ENCODE data around the gene MEP1B.
"Not testable (repeated sequence)": the region's sequence is repeated elsewhere in the genome, so short reads cannot be mapped to it uniquely, and the experiment has no call there.

Gene MEP1B

GRCh38 chr18:32176745-32177144 is 13.1 kb upstream of the MEP1B start:
- H3K27me3 ChIP-seq (ENCODE audit: insufficient read depth, low read length); H3K14ac ChIP-seq (ENCODE audit: low read length); H3K4ac ChIP-seq (ENCODE audit: low read depth, low read length); H3K79me2 ChIP-seq (ENCODE audit: control insufficient read depth, insufficient read depth, low read length, poor library complexity); H3K36me3 ChIP-seq (ENCODE audit: control insufficient read depth in 1 of 2, insufficient read depth in 2 of 2, low read length in 2 of 2); H4K12ac ChIP-seq (ENCODE audit: low read depth, low read length); DNase-seq; H3K18ac ChIP-seq (ENCODE audit: low read length); H3K9me3 ChIP-seq (ENCODE audit: insufficient read depth, low read depth, low read length); H2BK5ac ChIP-seq (ENCODE audit: low read depth, low read length, poor library complexity); H3K4me2 ChIP-seq (ENCODE audit: low read length); H3K79me1 ChIP-seq (ENCODE audit: low read length); H3K23ac ChIP-seq (ENCODE audit: low read length); H2AFZ ChIP-seq (ENCODE audit: insufficient read depth, low read length, poor library complexity); H4K8ac ChIP-seq (ENCODE audit: low read depth, low read length); H3K4me3 ChIP-seq (ENCODE audit: low read depth, low read length); H3K27ac ChIP-seq (ENCODE audit: low read depth, low read length); H2BK12ac ChIP-seq (ENCODE audit: low read length); H3K9ac ChIP-seq (ENCODE audit: low read length); H2BK120ac ChIP-seq (ENCODE audit: insufficient read depth, low read length, poor library complexity); H3K4me1 ChIP-seq (ENCODE audit: control insufficient read depth in 1 of 2, insufficient read depth in 2 of 2, low read length in 2 of 2); H4K91ac ChIP-seq (ENCODE audit: low read depth, low read length); H2AK5ac ChIP-seq (ENCODE audit: low read length): not testable (repeated sequence)
- no CpG with 5 or more reads among the region's 1 CpG for WGBS (ENCODE audit: extremely low coverage, insufficient coverage, insufficient read length)

- Histone ChIP-seq H2AK5ac (ENCODE audit: low read length) (no peak overlapping the region), H3K4me1 (ENCODE audit: control insufficient read depth in 1 of 2, insufficient read depth in 2 of 2, low read length in 2 of 2) (no peaks in the 10 kb centered on the region), H3K36me3 (ENCODE audit: control insufficient read depth in 1 of 2, insufficient read depth in 2 of 2, low read length in 2 of 2) (no peaks in the 10 kb centered on the region), H3K4me3 (ENCODE audit: low read depth, low read length) (no peak overlapping the region), H3K9ac (ENCODE audit: low read length) (no peak overlapping the region), H2BK120ac (ENCODE audit: insufficient read depth, low read length, poor library complexity) (no peak overlapping the region), H3K23ac (ENCODE audit: low read length) (no peak overlapping the region), H3K4me2 (ENCODE audit: low read length) (no peak overlapping the region), H3K14ac (ENCODE audit: low read length) (no peak overlapping the region), H2BK12ac (ENCODE audit: low read length) (no peak overlapping the region), H2BK5ac (ENCODE audit: low read depth, low read length, poor library complexity) (no peak overlapping the region), H3K4ac (ENCODE audit: low read depth, low read length) (no peak overlapping the region), H3K79me1 (ENCODE audit: low read length) (no peaks in the 10 kb centered on the region), H3K18ac (ENCODE audit: low read length) (no peak overlapping the region), H2AFZ (ENCODE audit: insufficient read depth, low read length, poor library complexity) (no peak overlapping the region), H3K9me3 (ENCODE audit: insufficient read depth, low read depth, low read length) (no peaks in the 10 kb centered on the region), H3K27me3 (ENCODE audit: insufficient read depth, low read length) (no peaks in the 10 kb centered on the region), H3K79me2 (ENCODE audit: control insufficient read depth, insufficient read depth, low read length, poor library complexity) (no peaks in the 10 kb centered on the region), H4K8ac (ENCODE audit: low read depth, low read length) (no peak overlapping the region), H4K91ac (ENCODE audit: low read depth, low read length) (no peak overlapping the region), H3K27ac (ENCODE audit: low read depth, low read length) (no peak overlapping the region), H4K12ac (ENCODE audit: low read depth, low read length) (no peak overlapping the region)
- no peak for DNase-seq
- WGBS (ENCODE audit: extremely low coverage, insufficient coverage, insufficient read length) = no CpG with 5 or more reads among the region's 3 CpGs
Measured at GRCh38 chr18:32177530-32177929, 12.3 kb upstream of the MEP1B start.

DNA sequence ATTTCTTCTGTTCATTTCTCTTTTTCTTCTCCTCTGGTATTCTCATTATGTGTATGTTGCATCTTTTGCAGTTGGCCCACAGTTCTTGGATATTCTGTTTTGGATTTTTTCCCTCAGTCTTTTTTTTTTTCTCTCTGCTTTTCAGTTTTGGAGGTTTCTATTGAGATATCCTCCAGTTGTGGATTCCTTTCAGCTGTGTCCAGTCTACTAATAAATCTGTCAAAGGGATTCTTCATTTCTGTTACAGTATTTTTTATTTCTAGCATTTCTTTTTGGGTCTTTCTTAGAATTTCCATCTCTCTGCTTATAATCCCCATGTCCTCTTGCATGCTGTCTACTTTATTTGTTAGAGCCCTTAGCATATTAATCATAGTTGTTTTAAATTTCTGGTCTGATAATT is 6.3 kb upstream of the MEP1B start:
- no peaks in the 10 kb centered on the region for H3K79me1 ChIP-seq (ENCODE audit: low read length)

DNA sequence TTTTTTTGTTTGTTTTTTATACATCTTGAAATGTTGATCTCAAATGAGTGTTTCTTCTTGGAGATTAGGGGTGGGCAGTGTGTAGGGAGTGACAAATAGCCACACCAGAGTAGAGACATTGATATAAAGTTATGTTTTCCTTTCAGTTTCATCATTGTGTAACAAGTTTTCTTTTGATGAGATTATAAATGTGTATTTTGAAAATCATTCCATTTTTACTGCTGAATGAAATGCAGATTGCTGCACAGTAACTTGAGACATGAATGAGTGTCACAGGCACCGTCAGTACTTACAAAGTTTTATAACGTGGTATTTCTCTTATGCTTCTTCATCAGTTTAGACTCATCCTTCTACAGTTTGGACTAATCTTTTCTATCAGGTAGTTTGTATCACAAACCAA is 370 bp downstream of the MEP1B start:
- H3K79me1 ChIP-seq (ENCODE audit: low read length) = no peaks in the 10 kb centered on the region
- no peak overlapping the region for H2BK12ac ChIP-seq (ENCODE audit: low read length)

More for the DNA sequence above, 6.3 kb upstream of the MEP1B start:
- H3K4ac ChIP-seq (ENCODE audit: low read depth, low read length) = no peak overlapping the region
- no peaks in the 10 kb centered on the region for H3K79me2 ChIP-seq (ENCODE audit: control insufficient read depth, insufficient read depth, low read length, poor library complexity)
- no peaks in the 10 kb centered on the region for H3K27me3 ChIP-seq (ENCODE audit: insufficient read depth, low read length)
- H2BK120ac ChIP-seq (ENCODE audit: insufficient read depth, low read length, poor library complexity) = no peak overlapping the region
- no peak overlapping the region for H4K91ac ChIP-seq (ENCODE audit: low read depth, low read length)
- H2BK5ac ChIP-seq (ENCODE audit: low read depth, low read length, poor library complexity) = no peak overlapping the region
- no peak overlapping the region for H4K8ac ChIP-seq (ENCODE audit: low read depth, low read length)
- no peak overlapping the region for H2AK5ac ChIP-seq (ENCODE audit: low read length)
- no peak overlapping the region for H3K27ac ChIP-seq (ENCODE audit: low read depth, low read length)
- H3K9ac ChIP-seq (ENCODE audit: low read length) = no peak overlapping the region
- no peak overlapping the region for H2BK12ac ChIP-seq (ENCODE audit: low read length)
- H2AFZ ChIP-seq (ENCODE audit: insufficient read depth, low read length, poor library complexity) = no peak overlapping the region
- H3K18ac ChIP-seq (ENCODE audit: low read length) = no peak overlapping the region
- H3K23ac ChIP-seq (ENCODE audit: low read length) = no peak overlapping the region
- H3K4me3 ChIP-seq (ENCODE audit: low read depth, low read length) = no peak overlapping the region
- H3K36me3 ChIP-seq (ENCODE audit: control insufficient read depth in 1 of 2, insufficient read depth in 2 of 2, low read length in 2 of 2) = no peaks in the 10 kb centered on the region
- no peak overlapping the region for H4K12ac ChIP-seq (ENCODE audit: low read depth, low read length)
- no peaks in the 10 kb centered on the region for H3K4me1 ChIP-seq (ENCODE audit: control insufficient read depth in 1 of 2, insufficient read depth in 2 of 2, low read length in 2 of 2)
- no peaks in the 10 kb centered on the region for H3K9me3 ChIP-seq (ENCODE audit: insufficient read depth, low read depth, low read length)
- H3K14ac ChIP-seq (ENCODE audit: low read length) = no peak overlapping the region
- H3K4me2 ChIP-seq (ENCODE audit: low read length) = no peak overlapping the region
- no peak for DNase-seq

More for the DNA sequence above, 370 bp downstream of the MEP1B start:
- Histone ChIP-seq H3K27me3 (ENCODE audit: insufficient read depth, low read length) (no peaks in the 10 kb centered on the region), H2BK120ac (ENCODE audit: insufficient read depth, low read length, poor library complexity) (no peak overlapping the region), H3K9me3 (ENCODE audit: insufficient read depth, low read depth, low read length) (no peaks in the 10 kb centered on the region), H2BK5ac (ENCODE audit: low read depth, low read length, poor library complexity) (no peak overlapping the region), H3K23ac (ENCODE audit: low read length) (no peak overlapping the region), H4K91ac (ENCODE audit: low read depth, low read length) (no peak overlapping the region), H3K4me1 (ENCODE audit: control insufficient read depth in 1 of 2, insufficient read depth in 2 of 2, low read length in 2 of 2) (no peaks in the 10 kb centered on the region), H2AK5ac (ENCODE audit: low read length) (no peak overlapping the region), H2AFZ (ENCODE audit: insufficient read depth, low read length, poor library complexity) (no peak overlapping the region), H3K79me2 (ENCODE audit: control insufficient read depth, insufficient read depth, low read length, poor library complexity) (no peaks in the 10 kb centered on the region), H4K8ac (ENCODE audit: low read depth, low read length) (no peak overlapping the region), H3K4me2 (ENCODE audit: low read length) (no peak overlapping the region), H3K4ac (ENCODE audit: low read depth, low read length) (no peak overlapping the region), H3K36me3 (ENCODE audit: control insufficient read depth in 1 of 2, insufficient read depth in 2 of 2, low read length in 2 of 2) (no peaks in the 10 kb centered on the region), H3K4me3 (ENCODE audit: low read depth, low read length) (no peak overlapping the region), H3K18ac (ENCODE audit: low read length) (no peak overlapping the region), H3K27ac (ENCODE audit: low read depth, low read length) (no peak overlapping the region), H3K9ac (ENCODE audit: low read length) (no peak overlapping the region), H4K12ac (ENCODE audit: low read depth, low read length) (no peak overlapping the region), H3K14ac (ENCODE audit: low read length) (no peak overlapping the region)
- no peak for DNase-seq
- no CpG with 5 or more reads among the region's 2 CpGs for WGBS (ENCODE audit: extremely low coverage, insufficient coverage, insufficient read length)
